ENCODE results near the gene UNC93B1.

UNC93B1 gene, protein sequence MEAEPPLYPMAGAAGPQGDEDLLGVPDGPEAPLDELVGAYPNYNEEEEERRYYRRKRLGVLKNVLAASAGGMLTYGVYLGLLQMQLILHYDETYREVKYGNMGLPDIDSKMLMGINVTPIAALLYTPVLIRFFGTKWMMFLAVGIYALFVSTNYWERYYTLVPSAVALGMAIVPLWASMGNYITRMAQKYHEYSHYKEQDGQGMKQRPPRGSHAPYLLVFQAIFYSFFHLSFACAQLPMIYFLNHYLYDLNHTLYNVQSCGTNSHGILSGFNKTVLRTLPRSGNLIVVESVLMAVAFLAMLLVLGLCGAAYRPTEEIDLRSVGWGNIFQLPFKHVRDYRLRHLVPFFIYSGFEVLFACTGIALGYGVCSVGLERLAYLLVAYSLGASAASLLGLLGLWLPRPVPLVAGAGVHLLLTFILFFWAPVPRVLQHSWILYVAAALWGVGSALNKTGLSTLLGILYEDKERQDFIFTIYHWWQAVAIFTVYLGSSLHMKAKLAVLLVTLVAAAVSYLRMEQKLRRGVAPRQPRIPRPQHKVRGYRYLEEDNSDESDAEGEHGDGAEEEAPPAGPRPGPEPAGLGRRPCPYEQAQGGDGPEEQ

DNA sequence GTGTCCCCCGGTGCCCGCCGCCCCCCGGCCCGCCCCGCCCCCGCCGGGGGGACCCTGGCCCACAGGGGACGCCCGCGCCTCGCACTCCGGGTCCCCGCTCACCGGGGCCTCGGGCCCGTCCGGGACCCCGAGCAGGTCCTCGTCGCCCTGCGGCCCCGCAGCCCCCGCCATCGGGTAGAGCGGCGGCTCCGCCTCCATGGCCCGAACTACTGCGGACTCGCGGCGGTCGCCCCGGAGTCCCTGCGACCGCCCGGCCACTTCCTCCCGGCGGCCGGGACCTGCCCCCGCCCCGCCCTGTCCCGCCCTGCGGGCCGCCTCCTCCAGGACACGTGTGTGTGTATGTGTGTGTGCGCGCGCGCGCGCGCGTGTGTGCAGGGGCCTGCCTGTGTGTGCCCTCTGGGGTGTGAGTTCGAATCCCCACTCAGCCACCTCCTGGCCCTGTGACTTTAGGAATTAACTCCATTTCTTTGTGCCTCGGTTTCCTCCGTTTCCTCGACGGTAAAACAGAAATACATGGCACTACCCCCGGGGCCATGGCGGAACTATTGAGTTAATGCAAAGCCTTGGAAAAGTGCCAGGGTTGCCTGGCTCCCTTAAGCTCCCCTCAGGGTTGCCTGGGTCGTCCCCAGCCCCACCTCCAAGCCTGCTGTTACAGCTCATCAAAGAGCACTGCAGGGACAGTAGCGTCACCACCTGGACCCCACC is at the start of gene UNC93B1:
Gene UNC93B1, minus strand, starts transcription at position 252 of the 705 bp plus-strand sequence. Its CDS starts 54 bp downstream, at position 198.
- peak; percentile 73 to 82 for DNase-seq (ENCODE audit: low read depth in 2 of 2)

DNA sequence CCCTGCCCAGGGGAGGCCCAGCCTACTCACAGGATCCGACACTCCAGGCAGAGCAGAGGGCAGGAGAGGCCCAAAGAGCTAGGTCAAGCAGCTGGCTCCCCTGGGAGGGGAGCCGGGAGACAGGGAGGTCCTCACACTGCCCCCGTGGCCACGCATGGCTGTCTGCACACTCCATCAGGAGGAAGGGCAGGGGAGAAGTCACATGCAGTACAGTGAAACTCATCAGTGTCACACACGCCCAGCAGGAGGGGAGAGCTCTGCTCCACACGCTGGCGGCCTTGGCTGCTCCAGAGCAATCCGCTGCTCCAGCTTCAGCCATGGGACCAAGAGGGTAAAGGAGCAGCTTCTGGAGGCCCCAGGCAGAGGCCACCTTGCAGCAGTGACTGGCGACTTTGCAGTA is 49.2 kb upstream of the UNC93B1 start:
- no peak for DNase-seq (ENCODE audit: low read depth in 2 of 2)

DNA sequence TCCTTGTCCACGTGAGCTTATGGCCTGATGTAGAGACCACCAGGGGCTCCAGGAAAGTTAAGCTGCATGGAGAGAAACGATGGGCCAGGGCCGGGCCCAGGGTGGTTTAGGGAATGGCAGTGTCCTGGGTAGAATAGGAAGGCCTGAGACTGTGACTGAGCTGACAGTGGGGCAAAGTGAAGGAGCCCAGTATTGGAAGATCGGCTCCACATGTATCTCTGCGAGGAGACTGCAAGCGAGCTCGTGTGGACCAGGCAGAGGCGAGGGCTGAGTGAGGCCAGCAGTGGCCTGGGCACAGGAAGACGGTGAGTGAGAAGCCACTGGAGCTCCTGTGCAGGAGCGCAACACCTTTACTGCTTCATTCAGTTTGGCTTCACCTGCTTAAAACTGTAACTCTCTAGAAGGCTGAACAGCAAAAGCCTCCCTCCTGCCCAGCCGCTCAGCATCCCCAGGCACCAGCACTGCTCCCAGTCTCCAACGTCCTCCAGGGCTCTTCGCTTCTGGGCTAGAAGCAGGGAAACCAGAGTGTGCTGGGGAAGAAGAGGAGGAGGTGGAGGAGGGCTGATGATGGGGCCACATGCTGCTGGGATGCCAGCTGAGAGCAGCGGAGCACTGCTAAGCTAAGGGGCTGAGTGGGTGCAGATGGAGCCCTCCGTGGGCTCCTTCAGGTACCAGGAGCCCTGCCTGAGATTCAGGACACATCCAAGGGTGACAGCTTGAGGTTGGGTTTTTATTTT is 48.4 kb upstream of the UNC93B1 start:
- DNase-seq (ENCODE audit: low read depth in 2 of 2): no peak

DNA sequence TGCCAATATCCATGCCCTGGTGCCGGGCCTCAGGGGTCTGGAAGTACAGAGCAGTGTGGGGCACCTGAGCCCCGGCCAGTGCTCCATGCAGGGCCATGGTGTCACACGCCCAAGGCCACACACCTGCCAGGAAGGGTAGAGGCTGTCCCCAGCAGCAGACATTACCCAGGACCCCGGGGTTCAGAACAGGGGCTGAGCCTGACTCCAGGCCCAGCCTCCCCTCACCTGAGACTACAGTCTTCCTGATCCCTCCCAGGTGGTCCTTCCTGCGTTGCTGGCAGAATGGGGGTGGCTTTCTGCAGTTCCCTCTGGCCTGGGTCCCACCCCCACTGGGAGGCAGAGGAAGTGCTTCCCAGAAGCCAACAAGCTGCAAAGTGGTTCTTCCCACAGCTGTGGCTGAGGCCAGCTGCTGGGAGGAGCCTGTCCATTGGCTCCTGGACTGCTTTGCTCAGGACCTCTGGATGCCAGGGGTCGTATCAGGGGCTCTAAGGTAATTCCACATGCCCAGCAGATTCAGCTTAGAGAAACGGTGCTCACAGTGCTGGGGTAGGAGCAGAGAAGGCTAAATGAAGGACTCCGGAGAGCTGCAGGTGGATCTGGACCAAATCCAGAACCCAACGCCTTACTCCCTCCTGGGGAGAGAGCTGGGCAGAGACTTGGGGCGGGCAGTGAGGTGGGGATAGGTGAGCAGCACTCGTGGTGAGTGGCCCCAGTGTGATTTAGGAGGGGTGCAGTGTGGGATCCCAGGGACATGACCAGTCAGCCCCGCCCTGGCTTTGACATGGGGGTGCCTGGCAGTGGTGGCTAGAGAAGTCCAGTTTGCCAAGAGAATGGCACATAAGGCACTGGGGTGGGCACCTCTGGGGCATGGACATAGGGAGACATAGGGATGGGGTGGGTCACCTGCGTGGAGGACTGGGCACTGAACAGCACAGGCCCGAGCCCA is 47.6 kb upstream of the UNC93B1 start:
- DNase-seq (ENCODE audit: low read depth in 2 of 2): no peak

DNA sequence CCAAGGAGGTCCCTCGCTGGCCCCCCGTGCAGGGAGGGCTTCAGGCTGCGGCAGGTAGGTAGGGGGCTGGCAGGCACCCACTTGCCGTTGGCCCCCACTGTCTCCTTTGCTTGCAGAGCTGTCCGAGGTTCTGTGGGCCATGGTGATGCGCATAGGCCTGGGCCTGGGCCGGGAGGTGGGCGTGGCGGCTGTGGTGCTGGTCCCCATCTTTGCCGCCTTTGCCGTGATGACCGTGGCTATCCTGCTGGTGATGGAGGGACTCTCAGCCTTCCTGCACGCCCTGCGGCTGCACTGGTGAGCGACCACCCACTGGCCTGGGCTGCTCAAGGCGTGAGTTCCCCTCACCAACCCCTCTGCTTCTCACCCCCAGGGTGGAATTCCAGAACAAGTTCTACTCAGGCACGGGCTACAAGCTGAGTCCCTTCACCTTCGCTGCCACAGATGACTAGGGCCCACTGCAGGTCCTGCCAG is 46.5 kb upstream of the UNC93B1 start:
- no peak for DNase-seq (ENCODE audit: low read depth in 2 of 2)

DNA sequence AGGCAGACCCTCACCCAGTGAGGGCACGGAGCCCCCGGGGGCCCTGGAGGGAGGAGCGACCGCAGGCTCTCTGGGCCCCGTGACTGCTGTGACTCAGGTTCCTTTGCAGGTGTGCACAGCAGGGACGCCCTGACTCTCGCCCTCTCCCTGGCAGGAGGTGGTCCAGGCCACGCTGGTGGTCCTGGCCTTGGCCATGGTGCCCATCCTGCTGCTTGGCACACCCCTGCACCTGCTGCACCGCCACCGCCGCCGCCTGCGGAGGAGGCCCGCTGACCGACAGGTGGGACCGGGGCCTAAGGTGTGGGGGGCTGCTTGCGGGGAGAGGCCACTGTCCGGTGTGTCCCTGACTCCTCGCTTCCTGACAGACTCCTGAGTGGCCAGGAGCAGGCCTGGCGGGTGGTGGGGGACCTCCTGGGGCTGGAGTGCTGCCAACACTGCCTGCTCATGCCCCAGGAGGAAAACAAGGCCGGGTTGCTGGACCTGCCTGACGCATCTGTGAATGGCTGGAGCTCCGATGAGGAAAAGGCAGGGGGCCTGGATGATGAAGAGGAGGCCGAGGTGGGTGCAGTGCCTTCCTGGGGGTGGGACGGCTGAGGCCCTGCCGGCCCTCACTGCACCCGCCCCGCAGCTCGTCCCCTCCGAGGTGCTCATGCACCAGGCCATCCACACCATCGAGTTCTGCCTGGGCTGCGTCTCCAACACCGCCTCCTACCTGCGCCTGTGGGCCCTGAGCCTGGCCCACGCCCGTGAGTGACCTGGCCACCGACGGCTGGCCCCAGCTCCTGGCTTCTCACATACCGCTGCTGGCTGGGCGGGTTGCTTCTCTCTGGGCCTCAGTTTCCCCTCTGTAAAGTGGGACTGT is 45.8 kb upstream of the UNC93B1 start:
- DNase-seq (ENCODE audit: low read depth in 2 of 2): no peak

DNA sequence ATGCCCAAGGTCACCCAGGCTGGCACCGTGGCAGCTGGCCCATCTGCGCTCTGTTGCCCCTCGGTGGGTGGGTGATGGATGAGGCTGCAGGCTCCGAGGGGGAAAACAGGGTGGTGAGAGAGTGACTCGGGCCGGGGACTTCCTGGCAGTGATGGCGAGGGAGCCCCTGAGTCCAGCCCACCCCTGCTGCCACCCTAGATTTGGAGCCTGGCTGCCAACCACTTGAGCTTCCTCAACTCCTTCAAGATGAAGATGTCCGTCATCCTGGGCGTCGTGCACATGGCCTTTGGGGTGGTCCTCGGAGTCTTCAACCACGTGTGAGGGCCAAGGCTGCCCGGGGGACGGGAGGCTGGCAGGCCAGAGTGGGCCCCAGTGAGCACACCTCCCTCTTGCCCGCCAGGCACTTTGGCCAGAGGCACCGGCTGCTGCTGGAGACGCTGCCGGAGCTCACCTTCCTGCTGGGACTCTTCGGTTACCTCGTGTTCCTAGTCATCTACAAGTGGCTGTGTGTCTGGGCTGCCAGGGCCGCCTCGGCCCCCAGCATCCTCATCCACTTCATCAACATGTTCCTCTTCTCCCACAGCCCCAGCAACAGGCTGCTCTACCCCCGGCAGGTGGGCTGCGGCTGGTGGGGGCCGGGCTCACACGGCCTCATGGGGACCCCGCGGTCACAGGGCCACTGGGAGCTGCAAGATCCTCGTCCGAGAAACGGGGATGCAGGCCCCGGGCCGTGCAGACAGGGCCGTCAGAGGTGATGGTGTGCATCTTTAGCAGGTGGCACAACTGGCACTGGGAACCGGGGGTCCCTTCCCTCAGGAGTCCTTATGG is 45.0 kb upstream of the UNC93B1 start:
- DNase-seq (ENCODE audit: low read depth in 2 of 2): no peak

DNA sequence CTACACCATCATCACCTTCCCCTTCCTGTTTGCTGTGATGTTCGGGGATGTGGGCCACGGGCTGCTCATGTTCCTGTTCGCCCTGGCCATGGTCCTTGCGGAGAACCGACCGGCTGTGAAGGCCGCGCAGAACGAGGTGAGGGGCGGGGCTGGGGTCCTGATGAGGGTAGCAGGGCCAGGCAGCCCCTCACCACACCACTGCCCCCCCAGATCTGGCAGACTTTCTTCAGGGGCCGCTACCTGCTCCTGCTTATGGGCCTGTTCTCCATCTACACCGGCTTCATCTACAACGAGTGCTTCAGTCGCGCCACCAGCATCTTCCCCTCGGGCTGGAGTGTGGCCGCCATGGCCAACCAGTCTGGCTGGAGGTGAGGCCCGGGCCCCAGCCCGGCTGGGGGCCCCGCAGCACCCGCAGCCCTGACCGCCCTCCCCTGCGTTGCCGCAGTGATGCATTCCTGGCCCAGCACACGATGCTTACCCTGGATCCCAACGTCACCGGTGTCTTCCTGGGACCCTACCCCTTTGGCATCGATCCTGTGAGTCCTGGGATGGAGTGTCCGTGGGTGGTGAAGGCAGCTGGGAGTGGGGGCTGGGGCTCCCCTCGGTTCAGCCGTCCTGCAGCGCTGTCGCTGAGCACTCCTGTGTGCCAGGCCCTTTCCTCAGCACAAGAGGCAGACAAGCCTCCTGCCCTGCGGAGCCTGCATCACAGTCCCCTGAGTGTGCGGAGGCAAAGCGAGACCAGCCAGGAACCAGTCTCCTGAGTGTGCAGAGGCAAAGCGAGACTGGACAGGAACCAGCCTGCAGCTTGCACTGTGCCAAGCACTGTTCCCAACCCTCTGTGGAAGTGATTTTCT is 43.8 kb upstream of the UNC93B1 start:
- no peak for DNase-seq (ENCODE audit: low read depth in 2 of 2)

DNA sequence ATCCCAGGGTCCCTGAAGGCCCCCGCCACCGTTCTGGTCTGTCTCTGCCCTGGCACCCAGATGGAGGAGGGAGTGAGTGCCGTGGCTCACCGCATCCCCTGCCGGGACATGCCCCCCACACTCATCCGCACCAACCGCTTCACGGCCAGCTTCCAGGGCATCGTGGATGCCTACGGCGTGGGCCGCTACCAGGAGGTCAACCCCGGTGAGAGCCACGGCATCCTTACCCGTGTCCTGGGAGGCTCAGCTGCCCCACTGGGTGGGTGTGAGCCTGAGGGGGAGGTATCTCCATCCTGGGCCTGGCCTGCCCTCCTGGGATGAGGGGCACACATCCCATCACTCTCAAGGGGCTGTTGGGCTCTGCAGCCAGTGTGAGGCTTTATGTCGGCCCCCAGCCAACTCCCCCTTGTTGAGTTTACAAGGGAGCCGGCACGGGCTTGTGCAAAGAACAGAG is 41.0 kb upstream of the UNC93B1 start:
- DNase-seq (ENCODE audit: low read depth in 2 of 2): no peak

DNA sequence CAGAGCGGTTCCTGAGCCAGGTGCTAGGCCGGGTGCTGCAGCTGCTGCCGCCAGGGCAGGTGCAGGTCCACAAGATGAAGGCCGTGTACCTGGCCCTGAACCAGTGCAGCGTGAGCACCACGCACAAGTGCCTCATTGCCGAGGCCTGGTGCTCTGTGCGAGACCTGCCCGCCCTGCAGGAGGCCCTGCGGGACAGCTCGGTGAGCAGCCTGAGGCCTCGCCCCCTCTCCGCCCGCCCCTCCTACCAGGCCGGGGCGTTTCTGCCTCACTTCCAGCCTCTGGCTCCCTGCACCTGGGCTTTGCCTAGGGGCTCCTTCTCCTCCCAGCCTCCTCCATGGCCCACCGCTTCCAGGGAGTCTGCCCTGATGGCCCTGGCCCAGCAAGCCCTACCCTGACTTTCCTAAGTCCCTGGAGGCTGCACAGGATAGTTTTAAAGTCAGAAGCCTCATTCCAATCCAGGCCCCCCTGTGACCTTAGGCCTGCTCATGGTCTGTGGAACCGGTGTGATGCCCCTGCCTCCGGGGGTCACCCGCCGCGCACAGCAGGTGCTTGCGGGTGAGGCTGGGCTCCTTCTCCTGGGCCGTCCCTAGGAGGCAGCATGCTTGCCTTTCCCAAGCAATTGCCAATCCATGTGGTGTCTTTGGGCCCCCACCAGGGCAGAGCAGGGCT is 40.4 kb upstream of the UNC93B1 start:
- DNase-seq (ENCODE audit: low read depth in 2 of 2): no peak

DNA sequence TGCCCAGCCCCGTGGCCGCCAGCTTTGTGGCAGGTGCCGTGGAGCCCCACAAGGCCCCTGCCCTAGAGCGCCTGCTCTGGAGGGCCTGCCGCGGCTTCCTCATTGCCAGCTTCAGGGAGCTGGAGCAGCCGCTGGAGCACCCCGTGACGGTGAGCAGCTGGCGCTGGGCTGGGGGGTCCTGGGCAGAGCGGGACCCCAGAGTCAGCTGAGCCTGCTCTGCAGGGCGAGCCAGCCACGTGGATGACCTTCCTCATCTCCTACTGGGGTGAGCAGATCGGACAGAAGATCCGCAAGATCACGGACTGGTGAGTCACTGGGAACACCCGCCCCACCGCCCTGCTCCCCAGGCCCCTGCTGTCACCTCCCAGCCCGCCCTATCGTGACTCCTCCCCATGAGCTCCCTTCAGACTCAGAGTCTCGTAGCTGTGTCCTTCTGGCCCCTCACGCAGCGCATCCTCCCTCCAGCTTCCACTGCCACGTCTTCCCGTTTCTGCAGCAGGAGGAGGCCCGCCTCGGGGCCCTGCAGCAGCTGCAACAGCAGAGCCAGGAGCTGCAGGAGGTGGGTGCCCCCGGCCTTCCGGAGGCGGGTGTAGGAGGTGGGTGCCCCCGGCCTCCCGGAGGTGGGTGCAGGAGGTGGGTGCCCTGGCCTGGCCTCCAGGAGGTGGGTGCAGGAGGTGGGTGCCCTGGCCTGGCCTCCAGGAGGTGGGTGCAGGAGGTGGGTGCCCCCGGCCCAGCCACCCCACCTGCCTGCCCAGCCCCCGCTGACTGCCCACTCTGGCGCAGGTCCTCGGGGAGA is 39.6 kb upstream of the UNC93B1 start:
- DNase-seq (ENCODE audit: low read depth in 2 of 2): no peak

DNA sequence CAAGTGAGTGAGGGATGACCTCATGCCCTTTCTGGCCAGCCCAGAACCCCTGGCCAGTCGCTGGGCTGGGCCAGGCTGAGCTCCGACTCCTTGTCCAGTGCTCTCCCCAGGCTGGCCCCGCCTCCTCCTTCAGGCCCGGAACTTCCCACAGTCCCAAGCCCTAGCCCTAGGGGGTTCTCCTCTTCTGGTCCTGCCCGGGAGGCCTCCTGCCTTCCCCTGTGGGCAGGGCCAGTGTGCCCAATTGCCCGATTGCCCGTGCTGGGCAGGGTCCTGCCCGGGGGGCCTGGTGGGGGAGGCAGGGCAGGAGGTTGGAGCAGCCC is 39.1 kb upstream of the UNC93B1 start:
- no peak for DNase-seq (ENCODE audit: low read depth in 2 of 2)

DNA sequence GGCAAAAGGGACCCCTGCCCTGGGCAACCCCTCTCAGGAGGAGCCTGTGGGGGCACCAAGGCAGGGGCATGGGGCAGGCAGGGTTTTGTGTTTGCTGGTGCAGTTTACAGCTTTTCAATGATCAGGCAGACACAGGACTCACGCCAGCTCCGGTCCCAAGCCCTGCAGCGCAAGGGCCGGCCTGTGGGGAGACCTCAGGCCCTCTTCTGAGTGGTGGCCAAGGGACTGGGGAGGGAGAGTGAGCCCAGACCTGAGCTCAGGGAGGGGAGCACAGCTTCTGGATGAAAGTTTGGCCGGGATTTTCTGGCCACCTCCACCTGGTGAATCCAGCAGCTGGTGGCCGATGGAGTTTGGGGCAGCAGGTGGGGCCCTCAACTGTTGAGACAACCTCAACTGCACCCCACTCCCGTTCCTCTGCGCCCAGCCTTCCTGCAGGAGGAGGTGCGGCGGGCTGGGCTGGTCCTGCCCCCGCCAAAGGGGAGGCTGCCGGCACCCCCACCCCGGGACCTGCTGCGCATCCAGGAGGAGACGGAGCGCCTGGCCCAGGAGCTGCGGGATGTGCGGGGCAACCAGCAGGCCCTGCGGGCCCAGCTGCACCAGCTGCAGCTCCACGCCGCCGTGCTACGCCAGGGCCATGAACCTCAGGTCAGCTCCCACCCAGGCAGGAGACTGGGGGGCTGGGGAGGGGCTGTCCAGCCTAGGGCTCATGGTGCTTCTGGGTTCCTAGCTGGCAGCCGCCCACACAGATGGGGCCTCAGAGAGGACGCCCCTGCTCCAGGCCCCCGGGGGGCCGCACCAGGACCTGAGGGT is 38.5 kb upstream of the UNC93B1 start:
- DNase-seq (ENCODE audit: low read depth in 2 of 2): no peak

DNA sequence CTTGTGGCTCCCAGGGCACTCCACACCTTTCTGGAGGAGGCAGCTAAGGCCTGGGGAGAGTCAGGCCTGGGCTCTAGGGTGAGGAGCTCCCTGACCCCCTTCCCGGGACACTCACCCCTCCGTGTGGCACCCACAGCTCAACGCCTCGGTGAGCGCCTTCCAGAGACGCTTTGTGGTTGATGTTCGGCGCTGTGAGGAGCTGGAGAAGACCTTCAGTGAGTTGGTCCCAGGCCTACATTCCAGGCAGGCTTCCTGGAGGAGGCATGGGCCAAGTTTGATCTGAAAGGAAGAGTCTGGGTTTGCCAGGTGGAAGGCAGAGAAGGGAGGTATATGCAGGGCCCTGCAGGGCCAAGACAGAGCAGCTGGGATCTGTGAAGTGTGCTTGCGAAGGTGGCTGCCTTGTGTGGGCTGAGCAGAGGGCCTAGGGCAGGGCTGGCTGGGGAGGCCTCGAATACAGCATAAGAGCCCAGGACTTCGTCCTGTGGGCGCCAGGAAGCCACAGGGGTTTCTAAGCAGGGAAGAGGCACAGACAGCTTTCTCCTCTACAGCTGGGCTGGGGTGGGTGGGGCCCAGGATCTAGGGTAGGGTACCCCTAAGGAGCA is 37.8 kb upstream of the UNC93B1 start:
- no peak for DNase-seq (ENCODE audit: low read depth in 2 of 2)

DNA sequence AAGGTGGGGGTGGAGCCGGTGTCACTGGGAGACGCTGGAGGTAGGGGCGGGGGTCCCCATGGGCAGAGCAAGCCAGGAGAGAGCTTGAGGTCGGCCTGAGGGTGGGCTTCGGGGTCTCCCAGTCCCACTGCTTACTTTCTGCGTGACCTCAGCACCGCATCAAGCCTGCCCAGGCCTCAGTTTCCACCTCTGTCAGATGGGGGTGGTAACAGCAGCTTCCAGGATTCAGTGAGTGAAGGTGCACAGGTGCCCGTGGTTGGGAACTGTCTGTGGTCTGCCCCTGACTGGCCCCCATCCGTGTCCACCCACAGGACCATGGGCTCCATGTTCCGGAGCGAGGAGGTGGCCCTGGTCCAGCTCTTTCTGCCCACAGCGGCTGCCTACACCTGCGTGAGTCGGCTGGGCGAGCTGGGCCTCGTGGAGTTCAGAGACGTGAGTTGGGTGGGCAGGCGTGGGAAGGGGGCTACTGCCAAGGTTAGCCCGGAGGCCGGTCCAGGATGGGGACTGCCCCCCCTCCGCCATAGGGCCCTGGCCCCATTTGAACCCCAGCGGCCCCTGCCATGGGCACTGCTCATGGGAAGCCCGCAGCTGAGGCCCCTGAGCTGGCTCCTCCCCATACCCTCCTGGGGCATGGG is 37.2 kb upstream of the UNC93B1 start:
- no peak for DNase-seq (ENCODE audit: low read depth in 2 of 2)
